Ecto neural progenitor cell (in vitro differentiated cells): ENCODE data around the gene PLCXD1.
"Not testable (repeated sequence)": the region's sequence is repeated elsewhere in the genome, so short reads cannot be mapped to it uniquely, and the experiment has no call there.

Source experiments
- DNase-seq: peaks from one replicate; pipeline ENCODE4 v3.0.0-alpha.2; 2018; ENCODE audit warnings: low spot score

PLCXD1 gene

DNA sequence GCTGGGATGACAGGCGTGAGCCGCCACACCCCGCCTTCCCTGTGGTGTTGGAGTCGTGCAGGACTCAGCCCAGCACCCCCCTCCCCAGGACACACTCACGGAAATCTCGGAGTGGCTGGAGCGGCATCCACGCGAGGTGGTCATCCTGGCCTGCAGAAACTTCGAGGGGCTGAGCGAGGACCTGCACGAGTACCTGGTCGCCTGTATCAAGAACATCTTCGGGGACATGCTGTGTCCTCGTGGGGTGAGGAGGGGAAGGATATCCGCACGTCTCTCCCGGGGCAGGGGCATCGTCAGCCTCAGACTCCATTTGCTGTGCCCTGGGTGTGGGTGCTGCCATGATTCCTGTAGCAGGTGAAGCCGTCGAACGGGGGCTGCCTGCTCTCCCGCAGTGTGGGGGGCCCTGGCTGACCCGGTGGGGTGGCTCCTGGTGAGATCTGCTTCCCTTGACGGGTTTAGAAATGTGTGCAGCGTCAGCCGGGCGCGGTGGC lies 10.3 kb downstream of the PLCXD1 start:
- DNase-seq: no peak

DNA sequence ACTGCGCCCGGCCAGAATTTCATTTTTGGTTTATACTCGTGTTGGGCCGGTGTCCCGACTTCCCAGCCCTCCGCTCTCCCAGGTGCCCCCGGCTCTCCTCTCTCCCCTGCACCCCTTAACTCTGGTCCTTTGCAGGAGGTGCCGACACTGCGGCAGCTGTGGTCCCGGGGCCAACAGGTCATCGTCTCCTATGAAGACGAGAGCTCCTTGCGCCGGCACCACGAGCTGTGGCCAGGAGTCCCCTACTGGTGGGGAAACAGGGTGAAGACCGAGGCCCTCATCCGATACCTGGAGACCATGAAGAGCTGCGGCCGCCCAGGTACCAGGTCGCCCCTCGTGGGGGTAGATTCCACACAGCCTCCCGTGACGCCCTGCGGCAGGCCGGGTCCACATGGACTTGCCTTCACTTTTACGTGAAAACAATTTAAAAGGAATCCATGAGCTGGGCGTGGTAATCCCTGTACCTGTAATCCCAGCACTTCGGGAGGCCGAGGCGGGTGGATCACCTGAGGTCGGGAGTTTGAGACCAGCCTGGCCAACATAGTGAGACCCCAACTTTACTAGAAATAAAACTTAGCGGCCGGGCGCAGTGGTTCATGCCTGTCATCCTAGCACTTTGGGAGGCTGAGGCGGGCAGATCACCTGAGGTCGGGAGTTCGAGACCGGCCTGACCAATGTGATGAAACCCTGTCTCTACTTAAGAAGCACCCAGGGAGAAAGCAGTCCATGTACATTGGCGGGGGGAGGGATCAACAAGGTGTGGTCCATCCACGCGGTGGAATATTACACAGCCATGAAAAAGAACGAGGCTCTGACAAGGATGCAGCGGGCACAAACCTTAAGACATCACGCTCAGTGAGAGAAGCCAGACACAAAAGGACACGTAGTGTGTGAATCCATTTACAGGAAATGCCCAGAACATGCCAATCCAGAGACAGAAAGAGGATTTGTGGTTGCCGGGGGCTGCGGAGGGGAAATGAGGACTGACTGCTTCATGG lies 12.0 kb downstream of the PLCXD1 start:
- DNase-seq: no peak

DNA sequence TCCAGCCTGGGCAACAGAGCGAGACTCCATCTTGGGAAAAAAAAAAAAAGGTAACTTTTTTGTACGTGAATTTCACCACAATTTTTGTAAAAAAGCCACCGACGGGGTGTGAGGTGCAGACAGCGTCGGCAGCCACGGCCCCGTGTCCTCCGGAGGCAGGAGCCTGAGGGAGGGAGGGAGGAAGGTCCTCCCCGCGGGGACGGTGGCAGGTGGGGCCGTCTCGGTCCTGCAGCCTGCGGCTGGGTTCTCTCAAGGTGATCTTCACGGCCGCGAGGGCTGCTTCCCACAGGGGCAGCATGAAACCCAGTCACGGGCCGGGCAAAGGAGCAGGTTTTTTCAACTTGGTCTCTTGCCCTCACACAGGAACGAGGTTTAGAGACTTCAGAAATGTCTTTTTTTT lies 14.0 kb downstream of the PLCXD1 start:
- DNase-seq: no peak

DNA sequence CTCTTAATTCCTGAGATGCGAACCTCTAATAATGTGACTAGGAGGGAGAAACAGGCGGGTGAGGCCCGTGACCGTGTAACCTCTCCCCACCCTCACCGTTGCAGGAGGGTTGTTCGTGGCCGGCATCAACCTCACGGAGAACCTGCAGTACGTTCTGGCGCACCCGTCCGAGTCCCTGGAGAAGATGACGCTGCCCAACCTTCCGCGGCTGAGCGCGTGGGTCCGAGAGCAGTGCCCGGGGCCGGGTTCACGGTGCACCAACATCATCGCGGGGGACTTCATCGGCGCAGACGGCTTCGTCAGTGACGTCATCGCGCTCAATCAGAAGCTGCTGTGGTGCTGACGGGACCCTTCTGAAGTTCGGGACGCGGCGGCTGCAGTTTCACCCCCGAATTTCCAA lies 17.8 kb downstream of the PLCXD1 start:
- no peak for DNase-seq

DNA sequence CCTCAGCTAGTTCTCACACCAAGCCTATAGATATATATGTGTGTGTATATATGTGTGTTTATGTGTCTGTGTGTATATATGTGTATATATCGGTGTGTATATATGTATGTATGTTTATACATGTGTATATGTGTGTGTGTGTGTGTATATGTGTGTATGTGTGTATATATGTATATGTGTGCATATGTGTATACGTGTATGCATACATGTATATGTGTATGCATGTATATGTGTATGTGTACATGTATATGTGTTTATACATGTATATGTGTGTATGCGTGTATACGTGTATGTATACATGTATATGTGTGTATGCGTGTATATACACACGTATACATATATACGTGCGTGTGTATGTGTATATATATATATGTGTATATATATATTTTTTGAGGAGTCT lies 19.2 kb downstream of the PLCXD1 start:
- no peak for DNase-seq

DNA sequence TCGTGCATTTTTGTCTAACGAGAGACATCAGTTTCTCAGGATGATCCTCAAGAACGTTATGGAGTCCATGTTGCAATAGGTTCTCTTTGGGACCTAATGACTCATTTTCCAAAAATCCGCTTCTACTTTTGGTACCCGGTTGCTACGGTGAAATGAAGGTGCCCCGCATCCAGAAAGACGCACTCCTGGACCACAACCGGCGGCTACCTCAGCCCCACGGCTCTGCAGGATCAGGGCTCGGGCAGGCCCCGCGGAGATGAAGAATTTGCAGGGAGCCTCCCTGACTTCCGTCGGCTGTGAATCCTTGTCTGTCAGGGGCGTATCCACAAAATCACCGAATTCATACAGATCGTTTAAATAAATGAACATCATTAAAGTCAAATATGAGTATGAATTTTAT lies 21.8 kb downstream of the PLCXD1 start:
- DNase-seq: no peak

DNA sequence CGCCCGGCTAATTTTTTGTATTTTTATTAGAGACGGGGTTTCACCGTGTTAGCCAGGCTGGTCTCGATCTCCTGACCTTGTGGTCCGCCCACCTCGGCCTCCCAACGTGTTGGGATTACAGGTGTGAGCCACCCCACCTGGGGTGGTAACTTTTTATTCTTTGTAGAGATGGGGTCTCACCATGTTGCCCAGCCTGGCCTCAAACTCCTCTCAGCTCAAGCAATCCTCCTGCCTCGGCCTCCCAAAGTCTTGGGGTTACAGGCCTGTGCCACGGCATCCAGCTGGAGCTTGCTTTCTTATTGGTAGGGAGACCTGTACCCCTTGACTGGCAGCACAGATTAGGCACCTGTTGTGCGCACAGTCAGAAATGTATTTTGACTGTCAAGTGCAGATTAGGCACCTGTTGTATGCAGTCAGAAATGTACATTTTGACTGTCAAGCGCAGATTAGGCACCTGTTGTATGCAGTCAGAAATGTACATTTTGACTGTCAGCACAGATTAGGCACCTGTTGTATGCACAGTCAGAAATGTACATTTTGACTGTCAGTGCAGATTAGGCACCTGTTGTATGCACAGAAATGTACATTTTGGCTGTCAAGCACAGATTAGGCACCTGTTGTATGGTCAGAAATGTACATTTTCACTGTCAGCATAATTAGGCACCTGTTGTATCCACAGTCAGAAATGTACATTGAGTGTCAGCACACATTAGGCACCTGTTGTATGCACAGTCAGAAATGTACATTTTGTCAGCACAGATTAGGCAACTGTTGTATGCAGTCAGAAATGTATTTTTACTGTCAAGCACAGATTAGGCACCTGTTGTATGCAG lies 24.8 kb downstream of the PLCXD1 start:
- not testable (repeated sequence) for DNase-seq

DNA sequence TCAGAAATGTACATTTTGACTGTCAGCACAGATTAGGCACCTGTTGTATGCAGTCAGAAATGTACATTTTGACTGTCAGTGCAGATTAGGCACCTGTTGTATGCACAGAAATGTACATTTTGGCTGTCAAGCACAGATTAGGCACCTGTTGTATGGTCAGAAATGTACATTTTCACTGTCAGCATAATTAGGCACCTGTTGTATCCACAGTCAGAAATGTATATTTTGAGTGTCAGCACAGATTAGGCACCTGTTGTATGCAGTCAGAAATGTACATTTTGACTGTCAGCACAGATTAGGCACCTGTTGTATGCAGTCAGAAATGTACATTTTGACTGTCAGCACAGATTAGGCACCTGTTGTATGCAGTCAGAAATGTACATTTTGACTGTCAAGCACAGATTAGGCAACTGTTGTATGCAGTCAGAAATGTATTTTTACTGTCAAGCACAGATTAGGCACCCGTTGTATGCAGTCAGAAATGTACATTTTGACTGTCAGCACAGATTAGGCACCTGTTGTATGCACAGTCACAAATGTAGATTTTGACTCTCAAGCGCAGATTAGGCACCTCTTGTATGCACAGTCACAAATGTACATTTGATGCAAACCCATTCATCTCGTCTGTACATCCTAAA lies 25.6 kb downstream of the PLCXD1 start:
- not testable (repeated sequence) for DNase-seq

DNA sequence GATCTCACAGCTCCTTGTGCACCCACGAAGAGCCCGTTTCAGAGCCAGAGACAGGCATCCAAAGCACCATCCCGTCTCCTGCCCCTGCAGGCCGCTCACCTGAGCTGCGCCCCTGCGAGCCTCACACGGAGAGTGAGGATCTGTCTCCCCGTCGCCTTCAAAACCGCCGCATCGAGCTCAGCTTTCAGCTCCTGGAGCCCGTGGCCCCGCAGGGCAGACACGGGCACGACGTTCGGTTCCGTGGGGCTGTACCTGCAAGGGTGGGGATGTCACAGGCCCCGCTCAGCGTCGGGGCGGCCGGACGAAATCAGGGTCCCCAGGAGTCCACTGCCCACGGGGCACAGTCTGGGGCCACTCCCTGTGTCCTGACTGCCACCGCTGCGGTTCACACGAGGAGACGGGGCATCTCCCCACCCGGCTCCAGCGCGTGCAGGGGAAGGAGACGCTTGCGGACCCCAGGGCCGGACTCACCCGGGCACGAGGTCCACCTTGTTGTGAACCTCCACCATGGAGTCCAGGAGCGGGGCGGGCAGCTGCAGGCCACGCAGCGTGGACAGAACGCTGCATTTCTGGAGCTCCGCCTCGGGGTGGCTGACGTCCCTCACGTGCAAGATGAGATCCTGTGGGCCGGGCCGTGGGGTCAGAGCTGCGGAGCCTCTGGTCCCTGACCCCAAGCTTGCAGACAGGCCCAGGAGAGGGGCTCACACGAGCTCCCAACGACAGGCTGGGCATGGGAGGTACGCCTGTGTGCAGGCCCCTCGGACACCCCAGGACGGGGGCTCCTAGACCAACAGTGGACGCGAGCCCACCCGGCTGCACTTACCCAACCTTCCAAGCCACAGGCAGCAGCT lies 26.3 kb downstream of the PLCXD1 start:
- no peak for DNase-seq

DNA sequence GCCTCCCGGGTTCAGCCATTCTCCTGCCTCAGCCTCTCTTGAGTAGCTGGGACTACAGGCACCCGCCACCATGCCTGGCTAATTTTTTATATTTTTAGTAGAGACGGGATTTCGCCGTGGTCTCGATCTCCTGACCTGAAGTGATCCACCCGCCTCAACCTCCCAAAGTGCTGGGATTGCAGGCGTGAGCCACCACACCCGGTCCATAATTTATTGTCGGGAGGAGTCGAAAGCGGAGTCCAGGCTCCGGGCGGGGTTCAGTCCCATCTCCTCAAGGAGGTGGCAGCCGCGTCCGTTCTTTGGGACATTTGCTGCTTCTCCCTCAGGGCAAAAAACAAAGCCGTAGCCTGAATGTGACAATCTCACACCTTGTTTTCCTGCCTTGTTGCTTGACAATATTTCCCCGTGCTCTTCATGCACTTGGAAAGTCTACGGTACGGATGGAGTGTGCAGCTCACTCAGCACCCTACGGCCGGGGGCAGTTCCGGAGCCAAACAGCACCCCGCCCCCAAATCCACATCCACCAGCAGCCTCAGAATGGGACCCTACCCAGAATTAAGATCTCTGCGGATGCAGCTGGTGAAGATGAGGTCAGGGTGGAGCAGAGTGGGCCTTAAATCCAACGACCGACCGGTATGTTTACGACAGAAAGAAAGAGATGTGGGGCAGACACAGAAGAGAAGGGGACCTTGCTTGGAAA lies 27.8 kb downstream of the PLCXD1 start:
- DNase-seq: no peak

DNA sequence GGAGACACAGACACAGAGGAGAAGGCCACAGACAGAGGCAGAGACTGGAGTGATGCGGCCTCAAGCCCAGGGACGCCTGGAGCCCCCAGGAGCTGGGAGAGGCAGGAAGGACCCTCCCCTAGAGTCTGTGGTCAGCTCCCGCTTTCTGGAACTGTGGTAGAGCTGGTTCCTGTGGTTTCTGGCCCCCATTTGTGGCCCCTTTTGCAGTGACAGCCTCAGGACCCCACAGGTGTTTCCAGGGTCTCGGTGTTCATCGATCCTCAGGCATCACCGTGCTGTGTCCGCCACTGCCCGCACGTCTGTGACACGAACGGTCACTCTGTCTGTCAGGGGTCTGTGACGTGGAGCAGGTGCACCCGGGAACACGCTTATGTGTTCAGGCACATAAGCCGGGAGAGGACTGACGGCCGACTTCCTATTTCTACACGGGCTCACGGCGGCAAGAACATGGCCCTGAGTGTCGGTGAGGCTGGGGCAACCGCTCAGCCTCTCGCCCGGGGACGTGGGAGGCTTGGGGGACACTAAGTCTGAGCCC lies 29.5 kb downstream of the PLCXD1 start:
- no peak for DNase-seq

DNA sequence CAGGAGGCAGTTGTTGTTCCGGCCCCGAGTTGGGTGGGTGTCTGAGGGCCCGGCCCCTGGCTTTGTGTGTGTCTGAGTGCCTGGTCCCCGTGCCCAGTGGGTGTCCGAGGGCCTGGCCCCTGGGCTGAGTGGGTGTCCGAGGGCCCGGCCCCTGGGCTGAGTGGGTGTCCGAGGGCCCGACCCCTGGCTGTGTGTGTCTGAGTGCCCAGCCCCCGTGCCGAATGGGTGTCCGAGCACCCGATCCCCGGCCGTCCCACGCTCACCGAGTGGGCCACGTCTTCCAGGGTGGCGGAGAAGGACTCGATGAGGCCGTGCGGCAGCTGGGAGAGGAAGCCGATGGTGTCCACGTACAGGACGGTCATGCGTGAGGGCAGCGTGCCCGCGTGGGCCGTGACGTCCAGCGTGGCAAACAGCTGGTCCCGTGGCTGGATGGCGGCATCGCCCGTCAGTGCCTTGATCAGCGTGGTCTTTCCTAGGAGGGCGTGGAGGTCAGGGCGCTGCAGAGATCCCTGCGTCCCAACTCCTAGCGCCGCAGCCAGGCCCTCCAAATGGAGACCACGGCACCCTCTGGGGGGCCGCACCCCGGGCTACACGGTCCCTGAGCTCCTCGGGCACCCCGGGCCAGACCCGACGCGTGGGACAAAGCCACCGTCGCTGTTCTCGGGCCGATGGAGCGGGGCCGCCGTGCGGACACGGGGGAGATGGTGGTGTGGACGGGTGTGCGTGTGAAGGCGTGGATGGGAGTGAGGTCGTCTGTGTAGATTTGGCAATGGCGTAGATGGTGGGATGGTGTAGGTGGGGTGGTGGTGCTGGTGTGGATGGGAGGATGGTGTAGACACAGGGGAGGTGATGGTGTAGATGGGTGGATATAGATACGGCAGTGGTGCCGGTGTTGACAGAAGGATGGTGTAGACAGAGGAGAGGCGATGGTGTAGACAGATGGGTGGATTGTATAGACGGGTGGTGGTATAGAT lies 30.3 kb downstream of the PLCXD1 start:
- DNase-seq: no peak

DNA sequence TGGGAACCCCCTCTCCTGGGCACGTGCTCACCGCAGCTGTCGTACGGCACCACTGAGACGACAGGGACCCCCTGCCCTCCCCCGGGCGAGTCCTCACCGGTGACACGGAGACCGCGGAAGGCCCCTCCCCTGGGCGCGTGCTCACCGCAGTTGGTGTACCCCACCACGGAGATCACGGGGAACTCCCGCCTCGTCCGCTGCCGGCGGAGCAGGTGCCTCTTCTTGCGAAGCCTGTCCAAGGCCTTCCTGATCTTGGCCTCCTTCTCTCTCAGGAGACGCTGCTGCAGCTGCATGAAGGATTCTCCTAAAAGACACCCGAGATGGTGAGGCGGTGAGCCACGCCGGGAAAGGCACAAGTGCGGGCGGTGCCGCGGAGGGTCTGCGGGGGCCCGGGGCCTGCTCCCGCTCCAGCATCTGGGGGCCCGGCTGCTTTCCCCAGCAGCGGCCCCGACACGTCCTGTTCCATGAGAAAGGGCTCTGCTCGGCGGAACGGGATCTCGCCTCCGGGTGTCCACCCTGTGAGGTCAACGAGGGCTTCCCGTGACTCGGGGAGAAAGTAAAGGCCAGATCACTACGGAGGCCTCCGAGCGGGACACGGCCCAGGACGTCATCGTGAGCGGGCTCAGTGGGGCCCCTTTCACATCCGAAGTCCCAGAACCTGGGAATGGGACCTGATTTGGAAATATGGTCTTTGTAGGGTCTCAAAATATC lies 31.6 kb downstream of the PLCXD1 start:
- no peak for DNase-seq

DNA sequence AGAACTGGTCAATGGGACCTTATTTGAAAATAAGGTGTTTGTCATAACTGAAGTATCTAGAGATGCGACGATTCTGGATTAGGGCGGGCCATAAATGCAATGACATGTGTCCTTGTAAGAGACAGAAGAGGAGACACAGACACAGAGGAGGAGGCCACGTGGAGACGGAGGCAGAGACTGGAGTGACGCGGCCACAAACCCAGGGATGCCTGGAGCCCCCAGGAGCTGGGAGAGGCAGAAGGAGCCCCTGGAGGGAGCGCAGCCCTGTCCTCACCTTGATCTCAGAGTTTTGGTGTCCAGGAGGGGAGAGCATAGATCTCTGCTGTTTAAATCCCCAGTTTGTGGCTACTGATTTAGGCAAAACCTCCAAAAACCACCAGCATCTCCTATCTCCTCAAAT lies 32.4 kb downstream of the PLCXD1 start:
- DNase-seq: no peak

DNA sequence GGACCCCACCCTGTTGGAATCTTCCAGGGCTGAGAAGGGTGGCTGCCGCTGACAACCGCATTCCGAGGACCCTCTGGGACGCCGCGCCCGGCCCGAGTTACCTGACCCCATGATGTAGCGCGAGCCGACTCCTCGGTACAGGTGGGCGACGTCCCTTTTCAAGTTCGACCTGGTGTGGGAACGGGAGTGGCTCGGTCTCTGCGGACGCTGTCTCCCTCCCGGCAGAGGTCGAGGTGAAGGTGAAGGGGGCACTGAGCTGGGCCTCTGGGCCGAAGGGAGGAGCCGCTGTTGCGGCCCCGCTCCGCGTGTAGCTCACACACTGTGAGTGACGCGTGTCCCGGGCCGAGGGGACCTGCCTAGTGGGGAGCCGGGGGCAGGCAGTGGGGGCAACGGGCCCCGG lies 32.9 kb downstream of the PLCXD1 start:
- no peak for DNase-seq

DNA sequence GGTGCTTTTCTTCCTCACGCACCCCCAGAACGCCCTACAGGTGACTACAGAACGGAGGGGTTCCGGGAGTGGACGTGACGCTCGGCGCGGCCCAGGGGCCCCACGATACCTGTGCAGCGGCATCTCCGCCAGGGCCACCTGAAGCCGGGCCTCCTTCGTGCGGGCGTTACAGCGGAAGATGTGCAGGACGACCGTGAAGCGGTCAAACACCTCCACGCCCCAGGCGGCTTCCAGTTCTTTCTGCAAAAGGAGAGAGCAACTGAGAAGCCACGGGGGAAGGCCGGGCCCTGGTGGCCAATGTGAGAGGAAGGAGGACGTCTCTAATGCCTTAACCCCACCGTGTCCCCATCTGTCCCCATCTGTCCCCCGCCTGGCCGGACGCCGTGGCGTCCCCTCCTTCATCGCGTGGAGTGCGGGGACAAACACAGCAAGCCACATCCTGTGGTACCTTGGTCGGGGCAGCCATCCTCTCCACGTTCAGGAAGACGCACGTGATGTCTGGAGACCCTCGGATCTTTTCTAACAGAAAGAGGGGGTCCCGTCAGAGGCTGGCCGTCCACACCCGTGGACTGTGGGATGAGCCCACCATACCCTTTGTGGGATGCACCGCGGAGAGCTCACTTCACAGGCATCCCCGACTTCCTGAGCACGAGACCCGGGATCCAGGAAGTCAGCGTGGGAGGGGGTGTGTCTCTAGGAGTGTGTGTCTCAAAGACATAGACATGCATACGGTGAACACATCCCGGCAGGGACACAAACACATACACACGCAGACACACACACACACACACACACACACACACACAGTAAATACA lies 33.8 kb downstream of the PLCXD1 start:
- no peak for DNase-seq
